Measurements from ENCODE around the gene MINDY4. TPM values are rescaled to one million over a fixed set of nuclear protein-coding genes. Genes with fewer than 3 reads are reported as not detected.
A peak's percentile ranks its signal among the peaks of the same experiment; 100 is the strongest.

Gene MINDY4
- total RNA-seq, 1 donor, result 13.2 TPM

- peak overlapping the region; percentile 13 for H3K4me3 ChIP-seq (ENCODE audit: low read depth, low read length)
- DNase-seq (ENCODE audit: low read depth), result peak; percentile 98
- no peak for TF ChIP-seq CTCF (IDR thresholded peaks at IDR 0.05; ENCODE audit: insufficient read depth, low read length)
Observed at GRCh38 chr7:30750683-30751650, 20.2 kb upstream of the MINDY4 start.

GRCh38 chr7:30751696-30752273, 19.4 kb upstream of the MINDY4 start, which contains the start of gene INMT:
INMT (plus strand) TSS chr7:30752135; CDS start chr7:30752151, 16 bp downstream.
- DNase-seq (ENCODE audit: low read depth), result no peak
- peak within 1 kb of the TSS; percentile 45 for H3K4me3 ChIP-seq (ENCODE audit: low read depth, low read length)

GRCh38 chr7:30752484-30752883, 18.7 kb upstream of the MINDY4 start:
- DNase-seq (ENCODE audit: low read depth), result no peak
- peak overlapping the region; percentile 45 for H3K4me3 ChIP-seq (ENCODE audit: low read depth, low read length)
- TF ChIP-seq CTCF (IDR thresholded peaks at IDR 0.05; ENCODE audit: insufficient read depth, low read length), result no peak

More at GRCh38 chr7:30751696-30752273, 19.4 kb upstream of the MINDY4 start, which contains the start of gene INMT:
- no peak for TF ChIP-seq CTCF (IDR thresholded peaks at IDR 0.05; ENCODE audit: insufficient read depth, low read length)

- TF ChIP-seq CTCF (IDR thresholded peaks at IDR 0.05; ENCODE audit: insufficient read depth, low read length), result no peak
- DNase-seq (ENCODE audit: low read depth), result peak; percentile 92
- H3K4me3 ChIP-seq (ENCODE audit: low read depth, low read length), result peak overlapping the region; percentile 45
Observed at GRCh38 chr7:30752979-30753378, 18.2 kb upstream of the MINDY4 start.

DNA sequence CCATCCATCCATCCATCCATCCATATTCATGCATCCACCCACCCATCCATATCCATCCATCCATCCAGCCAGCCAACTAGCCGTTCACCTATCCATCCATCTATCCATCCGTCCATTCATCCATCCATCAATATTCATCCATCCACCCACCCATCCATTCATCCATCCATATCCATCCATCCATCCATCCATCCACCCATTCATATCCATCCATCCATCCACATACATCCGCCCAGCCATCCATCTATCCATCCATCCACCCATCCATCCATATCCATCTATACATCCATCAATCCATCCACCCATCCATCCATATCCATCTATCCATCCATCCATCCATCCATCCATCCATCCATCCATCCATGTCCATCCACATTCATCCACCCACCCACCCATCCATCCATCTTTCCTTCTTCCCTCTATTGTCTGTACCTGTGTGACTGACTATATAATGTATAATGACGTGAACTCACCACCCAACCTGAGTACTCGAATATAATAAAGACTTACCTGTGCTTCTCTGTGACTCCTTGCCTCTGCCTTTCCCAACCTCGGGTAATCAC, 16.8 kb upstream of the MINDY4 start:
- H3K4me3 ChIP-seq (ENCODE audit: low read depth, low read length), result no peak overlapping the region
- no peak for DNase-seq (ENCODE audit: low read depth)
- TF ChIP-seq CTCF (IDR thresholded peaks at IDR 0.05; ENCODE audit: insufficient read depth, low read length), result no peak

- no peak for TF ChIP-seq CTCF (IDR thresholded peaks at IDR 0.05; ENCODE audit: insufficient read depth, low read length)
- no peak overlapping the region for H3K4me3 ChIP-seq (ENCODE audit: low read depth, low read length)
- peak; percentile 77 for DNase-seq (ENCODE audit: low read depth)
Observed at GRCh38 chr7:30755384-30756154, 15.6 kb upstream of the MINDY4 start.
